H1 (cell line): Measurements from ENCODE around the gene ELOVL4.

Experiments
- CEBPB ChIP-seq: IDR thresholded peaks from 2 replicates; pipeline ENCODE4 v1.6.1; 2012; ENCODE audit warnings: low read depth, low read length
- CHD1 ChIP-seq: IDR thresholded peaks from 2 replicates; pipeline ENCODE4 v1.6.1; 2012; ENCODE audit warnings: low read depth, low read length, improper control_type of control experiment
- CREB1 ChIP-seq: IDR thresholded peaks from 2 replicates; pipeline ENCODE4 v1.6.1; 2012; ENCODE audit warnings: inconsistent platforms
- CTCF ChIP-seq, 3 experiments: IDR thresholded peaks; 1 replicate in 2 of 3; 2 replicates in 1 of 3; pipeline versions ENCODE4 v1.5.1 to v1.6.1; 2011; ENCODE audit warnings: low read length in 3 of 3, mild to moderate bottlenecking in 3 of 3, inconsistent platforms in 2 of 3, low read depth in 1 of 3, moderate library complexity in 1 of 3; ENCODE audit not compliant: insufficient read depth in 1 of 3; ENCODE audit errors: control extremely low read depth in 1 of 3
- EZH2 ChIP-seq: fragments of 200-600 bp; sonication (generic); IDR thresholded peaks from 2 replicates; pipeline ENCODE4 v1.7.1; 2012; ENCODE audit warnings: low read depth, mild to moderate bottlenecking, moderate library complexity, low read length, inconsistent platforms; ENCODE audit not compliant: severe bottlenecking
- NANOG ChIP-seq: IDR thresholded peaks from 2 replicates; pipeline ENCODE4 v1.6.1; 2011; ENCODE audit warnings: low read length, low read depth, mild to moderate bottlenecking, inconsistent platforms; ENCODE audit not compliant: insufficient read depth, poor library complexity, severe bottlenecking
- PHF8 ChIP-seq: fragments of 200-600 bp; sonication (generic); conservative IDR thresholded peaks from 2 replicates; pipeline ENCODE4 v1.7.1; 2012; ENCODE audit warnings: low read depth, mild to moderate bottlenecking, inconsistent platforms, low read length, moderate library complexity
- SIN3A ChIP-seq, 2 experiments: IDR thresholded peaks in 1 of 2; conservative IDR thresholded peaks in 1 of 2; 2 replicates each; pipeline ENCODE4 v1.6.1; 2011 to 2012; ENCODE audit warnings: low read length in 2 of 2, improper control_type of control experiment in 1 of 2, low read depth in 1 of 2, mild to moderate bottlenecking in 1 of 2
- SRF ChIP-seq: IDR thresholded peaks from 2 replicates; pipeline ENCODE4 v1.6.1; 2011; ENCODE audit warnings: mild to moderate bottlenecking, low read depth, low read length, moderate library complexity
- ZNF274 ChIP-seq: IDR thresholded peaks from 2 replicates; pipeline ENCODE4 v1.7.0; 2012; ENCODE audit warnings: low read length, borderline replicate concordance; ENCODE audit errors: extremely low read depth

DNA sequence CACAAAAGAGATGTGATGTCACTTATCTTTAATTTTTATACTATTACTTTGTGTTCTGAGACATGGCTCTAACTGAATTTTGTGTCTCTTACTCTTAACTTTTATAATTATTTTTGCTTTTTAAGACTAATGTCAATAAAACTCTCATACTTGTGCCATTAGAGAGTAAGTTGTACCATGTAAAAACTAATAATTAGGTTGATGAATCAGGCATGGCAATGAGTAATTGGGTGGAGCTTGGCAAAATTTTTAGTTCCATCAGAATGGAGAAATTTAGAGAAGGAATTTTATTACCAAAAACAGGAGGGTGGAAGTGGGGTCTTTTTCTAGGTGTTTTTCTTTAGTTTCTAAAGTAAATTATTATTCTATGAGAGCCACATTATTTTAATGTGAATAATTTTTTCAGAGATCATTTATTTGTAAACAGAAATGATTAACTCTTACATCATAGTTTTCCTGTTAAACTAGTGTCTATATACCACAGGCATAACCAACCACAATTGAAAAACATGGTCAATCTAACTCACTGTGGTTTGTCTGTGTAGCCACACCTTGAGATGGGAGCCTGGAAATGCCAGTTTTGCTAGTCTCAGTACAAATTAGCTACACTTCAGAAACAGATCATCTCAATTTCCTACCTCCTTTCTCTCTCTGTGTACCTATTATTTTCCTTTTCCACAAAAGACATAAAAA is 51.8 kb downstream of the ELOVL4 start:
- TF ChIP-seq NANOG (no peak), CEBPB (no peak), CTCF (IDR thresholded peaks at IDR 0.05; ENCODE audit: control extremely low read depth in 1 of 3, insufficient read depth in 1 of 3, low read depth in 1 of 3, low read length in 3 of 3) (no peak), PHF8 (no peak), EZH2 (no peak), SIN3A (conservative IDR thresholded peaks at IDR 0.05 in 1 of 2, IDR thresholded peaks at IDR 0.05 in 1 of 2; ENCODE audit: low read depth in 1 of 2, low read length in 2 of 2) (no peak), CREB1 (no peak), CHD1 (no peak), SRF (no peak), ZNF274 (no peak)
